HEK293 (cell line): Measurements from ENCODE around the gene TUT1.
A peak's percentile ranks its signal among the peaks of the same experiment; 100 is the strongest.

Source experiments
- GLI4 ChIP-seq: fragments of 450-650 bp; formaldehyde crosslinking; IDR thresholded peaks from 2 replicates; pipeline ENCODE4 v1.5.1; 2016; ENCODE audit warnings: missing biosample characterization, missing genetic modification characterization
- KLF9 ChIP-seq: fragments of 450-650 bp; formaldehyde crosslinking; IDR thresholded peaks from 2 replicates; pipeline ENCODE4 v1.5.1; 2016; ENCODE audit warnings: missing biosample characterization, missing genetic modification characterization, low read depth
- MYNN ChIP-seq: fragments of 450-650 bp; formaldehyde crosslinking; IDR thresholded peaks from 2 replicates; pipeline ENCODE4 v1.5.1; 2016; ENCODE audit warnings: missing biosample characterization, missing genetic modification characterization, borderline replicate concordance
- PRDM6 ChIP-seq: fragments of 450-650 bp; formaldehyde crosslinking; IDR thresholded peaks from 2 replicates; pipeline ENCODE4 v1.5.1; 2017; ENCODE audit warnings: missing biosample characterization, missing genetic modification characterization
- SP2 ChIP-seq: fragments of 450-650 bp; formaldehyde crosslinking; IDR thresholded peaks from 2 replicates; pipeline ENCODE4 v1.5.1; 2016; ENCODE audit warnings: missing biosample characterization, missing genetic modification characterization
- TSHZ1 ChIP-seq: fragments of 450-650 bp; formaldehyde crosslinking; IDR thresholded peaks from 2 replicates; pipeline ENCODE4 v1.5.1; 2016; ENCODE audit warnings: missing biosample characterization, missing genetic modification characterization, borderline replicate concordance
- ZBTB26 ChIP-seq: fragments of 450-650 bp; formaldehyde crosslinking; optimal IDR thresholded peaks from 2 replicates; pipeline ENCODE3; 2016; ENCODE audit warnings: missing biosample characterization, mild to moderate bottlenecking, missing genetic modification characterization
- ZBTB48 ChIP-seq: fragments of 450-650 bp; formaldehyde crosslinking; IDR thresholded peaks from 2 replicates; pipeline ENCODE4 v1.5.1; 2016; ENCODE audit warnings: missing biosample characterization, missing genetic modification characterization
- ZFP69B ChIP-seq: fragments of 450-650 bp; formaldehyde crosslinking; IDR thresholded peaks from 2 replicates; pipeline ENCODE4 v1.5.1; 2016; ENCODE audit warnings: missing biosample characterization, missing genetic modification characterization
- ZNF214 ChIP-seq: fragments of 450-650 bp; formaldehyde crosslinking; IDR thresholded peaks from 2 replicates; pipeline ENCODE4 v1.5.1; 2017; ENCODE audit warnings: missing biosample characterization, mild to moderate bottlenecking, missing genetic modification characterization, borderline replicate concordance
- ZNF280C ChIP-seq: fragments of 450-650 bp; formaldehyde crosslinking; IDR thresholded peaks from 2 replicates; pipeline ENCODE4 v1.5.1; 2016; ENCODE audit warnings: missing biosample characterization, missing genetic modification characterization
- ZNF423 ChIP-seq: fragments of 450-650 bp; formaldehyde crosslinking; IDR thresholded peaks from 2 replicates; pipeline ENCODE4 v1.5.1; 2016; ENCODE audit warnings: missing biosample characterization, missing genetic modification characterization
- ZNF426 ChIP-seq: fragments of 450-650 bp; formaldehyde crosslinking; IDR thresholded peaks from 2 replicates; pipeline ENCODE4 v1.5.1; 2017; ENCODE audit warnings: missing biosample characterization, missing genetic modification characterization, mild to moderate bottlenecking, inconsistent platforms, moderate library complexity
- ZNF510 ChIP-seq: fragments of 450-650 bp; formaldehyde crosslinking; IDR thresholded peaks from 2 replicates; pipeline ENCODE4 v1.5.1; 2018; ENCODE audit warnings: mild to moderate bottlenecking, missing genetic modification characterization, missing biosample characterization; ENCODE audit not compliant: insufficient replicate concordance
- ZNF518A ChIP-seq: fragments of 450-650 bp; formaldehyde crosslinking; conservative IDR thresholded peaks from 2 replicates; pipeline ENCODE4 v1.5.1; 2016; ENCODE audit warnings: low read depth, missing biosample characterization, missing genetic modification characterization
- ZNF544 ChIP-seq: fragments of 450-650 bp; formaldehyde crosslinking; IDR thresholded peaks from 2 replicates; pipeline ENCODE4 v1.5.0; 2017; ENCODE audit warnings: missing biosample characterization, missing genetic modification characterization
- ZNF571 ChIP-seq: fragments of 450-650 bp; formaldehyde crosslinking; IDR thresholded peaks from 2 replicates; pipeline ENCODE4 v1.5.0; 2017; ENCODE audit warnings: missing biosample characterization, missing genetic modification characterization
- ZNF626 ChIP-seq: fragments of 450-650 bp; sonication (Bioruptor Pico); formaldehyde crosslinking; IDR thresholded peaks from 2 replicates; pipeline ENCODE4 v1.5.1; 2018; ENCODE audit warnings: missing biosample characterization, missing genetic modification characterization, inconsistent platforms
- ZNF76 ChIP-seq: fragments of 450-650 bp; formaldehyde crosslinking; IDR thresholded peaks from 2 replicates; pipeline ENCODE4; 2016; ENCODE audit warnings: low read depth, missing biosample characterization, missing genetic modification characterization, borderline replicate concordance
- ZNF792 ChIP-seq: fragments of 450-650 bp; formaldehyde crosslinking; IDR thresholded peaks from 2 replicates; pipeline ENCODE4 v1.5.1; 2016; ENCODE audit warnings: missing biosample characterization, missing genetic modification characterization
- ZSCAN16 ChIP-seq: fragments of 450-650 bp; formaldehyde crosslinking; IDR thresholded peaks from 2 replicates; pipeline ENCODE4 v1.5.1; 2016; ENCODE audit warnings: missing biosample characterization, missing genetic modification characterization
- ZSCAN18 ChIP-seq: fragments of 450-650 bp; formaldehyde crosslinking; IDR thresholded peaks from 2 replicates; pipeline ENCODE4 v1.5.1; 2016; ENCODE audit warnings: missing biosample characterization, missing genetic modification characterization
- ZXDB ChIP-seq: fragments of 450-650 bp; formaldehyde crosslinking; IDR thresholded peaks from 2 replicates; pipeline ENCODE4 v1.5.1; 2016; ENCODE audit warnings: missing biosample characterization, missing genetic modification characterization

The TUT1 gene

GRCh38 chr11:62591448-62592145 is at the start of gene TUT1 (continued):
- TF ChIP-seq ZNF518A (tag by site-specific recombination), result peak; percentile 91
- 0 out of 2 replicates have a peak, but pooled peaks have one; percentile 43 for TF ChIP-seq ZSCAN18
- no peak for TF ChIP-seq ZNF214 (tag by site-specific recombination)
- TF ChIP-seq ZNF571, result no peak
- TF ChIP-seq ZNF423 (tag by site-specific recombination), result no peak
- TF ChIP-seq ZSCAN16 (tag by site-specific recombination), result no peak
- peak; percentile 93 for TF ChIP-seq SP2
- no peak for TF ChIP-seq MYNN (tag by site-specific recombination)
- peak; percentile 85 for TF ChIP-seq ZFP69B (tag by site-specific recombination)
- no peak for TF ChIP-seq ZNF426
- TF ChIP-seq ZNF792 (tag by site-specific recombination), result no peak
- no peak for TF ChIP-seq ZNF280C (tag by site-specific recombination)
- TF ChIP-seq ZBTB26 (tag by site-specific recombination), result peak; percentile 49
- peak; percentile 84 for TF ChIP-seq TSHZ1
- TF ChIP-seq KLF9 (tag by site-specific recombination), result peak; percentile 38; the same call in 1 of the 2 replicates
- TF ChIP-seq ZNF76 (tag by site-specific recombination), result peak; percentile 82
- TF ChIP-seq GLI4, result peak; percentile 71; the same call in 1 of the 2 replicates
- no peak for TF ChIP-seq ZNF544
- peak; percentile 37; the same call in 1 of the 2 replicates for TF ChIP-seq ZBTB48 (tag by site-specific recombination)
- no peak for TF ChIP-seq PRDM6
- TF ChIP-seq ZNF626, result no peak
- no peak for TF ChIP-seq ZNF510
- peak; percentile 94 for TF ChIP-seq ZXDB (tag by site-specific recombination)
